CD1c-positive myeloid dendritic cell (primary cell): ENCODE data around the gene TREM1.
"Not testable (repeated sequence)": the region's sequence is repeated elsewhere in the genome, so short reads cannot be mapped to it uniquely, and the experiment has no call there.

Experiments used
- DNase-seq: peaks from one replicate; pipeline ENCODE4 v3.0.0-alpha.2; 2016; ENCODE audit errors: extremely low spot score

TREM1 gene

DNA sequence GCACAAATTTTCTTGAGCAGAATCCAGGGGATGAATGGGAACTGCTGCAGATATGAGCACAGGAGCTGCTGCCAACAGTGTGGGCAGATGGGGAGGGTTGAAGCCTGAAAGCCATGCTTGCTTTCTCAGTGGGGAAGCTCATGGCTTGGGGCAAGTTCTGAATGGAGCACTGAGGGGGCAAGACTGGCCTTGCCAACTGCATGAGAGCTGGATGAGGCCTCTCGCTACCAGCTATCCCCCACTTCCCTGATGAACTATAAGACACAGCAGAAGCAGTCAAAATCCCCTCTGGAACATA, 28.3 kb downstream of the TREM1 start:
- no peak for DNase-seq

- no peak for DNase-seq
Measured at GRCh38 chr6:41257369-41258195, 28.9 kb downstream of the TREM1 start.

- DNase-seq: no peak
Measured at GRCh38 chr6:41256383-41256782, 30.1 kb downstream of the TREM1 start.

GRCh38 chr6:41255638-41256246, 30.7 kb downstream of the TREM1 start:
- no peak for DNase-seq

DNA sequence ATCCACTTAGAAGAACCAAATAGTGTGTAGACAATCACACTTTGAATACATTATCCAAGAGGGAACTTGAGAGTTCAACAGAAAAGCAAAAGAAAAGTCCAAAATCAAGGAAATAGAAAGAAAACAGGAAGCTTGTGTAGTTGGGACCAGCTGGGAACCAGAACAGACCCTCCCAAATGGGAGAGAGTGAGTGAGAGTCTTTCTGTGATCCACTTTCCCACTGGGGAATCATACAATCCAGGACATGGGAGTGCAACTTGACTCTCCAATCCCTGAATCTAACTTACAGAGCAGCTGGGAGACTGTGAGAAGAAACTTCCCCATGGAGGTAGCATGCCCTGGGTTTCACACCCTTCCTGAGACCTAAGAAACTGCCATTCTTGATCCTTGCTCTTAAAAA, 31.4 kb downstream of the TREM1 start:
- DNase-seq: no peak

- peak; percentile 31 for DNase-seq
Measured at GRCh38 chr6:41252401-41253169, 33.9 kb downstream of the TREM1 start.

GRCh38 chr6:41247882-41248705, 38.4 kb downstream of the TREM1 start:
- no peak for DNase-seq

- no peak for DNase-seq
Measured at GRCh38 chr6:41247288-41247865, 39.1 kb downstream of the TREM1 start.

GRCh38 chr6:41246529-41246928, 40.0 kb downstream of the TREM1 start:
- DNase-seq: not testable (repeated sequence)

DNA sequence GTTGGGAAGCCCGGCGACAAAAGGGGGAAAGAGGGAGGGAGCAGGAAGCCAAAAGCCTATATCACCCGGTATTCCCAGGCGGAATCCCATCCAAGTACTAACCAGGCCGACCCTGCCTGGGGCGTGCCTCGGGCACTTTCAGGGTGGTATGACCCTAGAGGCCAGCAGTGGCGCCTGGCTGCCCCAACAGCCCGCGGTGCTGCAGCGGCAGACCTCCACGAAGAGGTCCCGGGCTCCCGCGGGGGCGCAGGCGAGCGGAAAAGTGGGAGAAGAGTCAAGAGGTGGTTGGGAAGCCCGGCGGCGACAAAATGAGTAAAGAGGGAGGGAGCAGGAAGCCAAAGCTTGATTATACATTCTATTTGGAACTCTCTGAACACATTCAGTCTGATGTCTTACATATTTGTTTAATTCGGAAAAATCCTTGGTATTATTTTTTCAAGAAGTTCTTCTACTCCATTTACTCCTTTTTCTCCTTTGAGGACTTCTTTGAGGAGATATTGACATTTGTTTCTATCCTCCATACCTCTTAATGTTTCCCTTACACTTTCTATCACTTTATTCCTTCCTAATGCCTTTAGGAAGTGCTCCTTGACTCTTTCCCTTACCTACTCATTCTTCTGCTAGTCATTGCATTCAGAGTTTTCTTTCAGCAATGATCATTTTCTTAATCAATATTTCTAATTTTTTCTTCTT, 46.9 kb downstream of the TREM1 start:
- no peak for DNase-seq

DNA sequence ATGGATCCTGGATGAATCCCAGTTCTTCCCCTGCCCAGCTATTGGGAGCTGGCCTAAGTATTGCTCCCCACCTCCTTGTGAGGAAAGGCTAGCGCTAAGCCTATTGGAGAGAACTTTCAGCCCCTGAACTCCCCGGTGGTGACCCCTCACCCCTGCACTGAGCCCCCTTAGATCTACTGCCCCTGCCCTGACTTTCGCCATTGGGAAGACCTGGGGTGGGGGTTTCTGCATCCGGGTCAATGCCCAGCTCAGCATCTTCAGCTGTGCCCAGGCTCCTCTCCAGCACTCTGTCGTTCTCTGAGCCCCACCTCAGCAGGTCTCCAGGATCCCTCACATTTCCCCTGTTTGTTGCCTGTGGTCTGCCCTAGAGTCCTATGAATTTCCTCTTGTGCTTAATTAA, 49.4 kb downstream of the TREM1 start:
- no peak for DNase-seq

DNA sequence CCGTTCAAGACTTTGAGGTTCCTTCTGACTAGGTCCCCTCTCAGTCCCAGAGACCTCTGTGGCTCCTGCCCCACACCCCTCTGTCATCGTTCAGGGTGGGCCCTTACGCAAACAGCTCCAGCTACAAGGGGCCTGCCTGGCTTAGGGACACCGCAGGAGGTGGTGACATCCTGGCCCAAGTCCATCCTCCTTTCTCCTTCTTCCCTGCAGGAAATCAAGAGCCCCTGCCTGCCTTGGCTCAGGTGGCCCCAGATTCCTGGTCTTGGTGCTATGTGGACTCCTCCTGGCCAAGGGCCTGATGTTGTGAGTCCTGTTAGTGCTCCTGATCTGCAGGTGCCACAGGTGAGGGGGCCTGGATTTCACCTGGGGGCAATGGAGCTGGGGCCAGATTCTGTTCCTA, 50.2 kb downstream of the TREM1 start:
- no peak for DNase-seq

DNA sequence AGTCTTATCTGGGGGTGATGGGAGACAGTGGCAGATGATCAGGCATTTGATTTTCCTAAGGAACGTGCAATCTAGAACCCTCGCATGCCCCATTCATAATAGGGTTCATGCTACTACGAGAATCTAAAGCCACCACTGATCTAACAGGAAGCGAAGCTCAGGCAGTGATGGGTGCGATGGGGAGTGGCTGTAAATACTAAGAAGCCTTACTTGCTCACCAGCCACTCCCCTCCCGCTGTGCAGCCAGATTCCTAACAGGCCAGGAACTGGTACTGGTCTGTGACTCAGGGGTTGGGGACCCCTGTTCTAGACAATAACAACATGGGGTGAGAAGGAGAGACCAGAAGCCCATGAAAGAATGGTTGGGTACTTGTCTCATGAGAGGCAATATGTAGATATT, 53.8 kb downstream of the TREM1 start:
- no peak for DNase-seq

- DNase-seq: no peak
Measured at GRCh38 chr6:41231246-41231645, 55.2 kb downstream of the TREM1 start.

DNA sequence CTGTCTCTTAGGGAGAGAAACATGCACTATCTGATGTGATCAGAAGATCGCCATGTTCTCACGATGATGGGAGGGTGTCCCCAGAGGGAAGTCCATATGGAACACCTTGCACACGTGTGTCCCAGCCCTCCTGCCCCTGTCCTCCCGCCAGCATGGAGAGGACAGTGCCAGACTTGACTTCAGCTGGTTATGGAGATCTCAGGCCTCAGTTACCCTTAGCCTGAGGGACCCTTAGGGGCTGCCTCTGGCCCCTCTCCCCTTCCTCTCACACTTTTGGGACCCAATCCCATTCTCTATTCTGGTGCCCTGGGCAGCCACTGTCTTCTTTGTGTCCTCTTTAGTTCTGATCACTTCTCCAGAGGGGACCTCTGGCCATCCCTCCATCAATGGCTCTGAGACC, 56.8 kb downstream of the TREM1 start:
- no peak for DNase-seq

DNA sequence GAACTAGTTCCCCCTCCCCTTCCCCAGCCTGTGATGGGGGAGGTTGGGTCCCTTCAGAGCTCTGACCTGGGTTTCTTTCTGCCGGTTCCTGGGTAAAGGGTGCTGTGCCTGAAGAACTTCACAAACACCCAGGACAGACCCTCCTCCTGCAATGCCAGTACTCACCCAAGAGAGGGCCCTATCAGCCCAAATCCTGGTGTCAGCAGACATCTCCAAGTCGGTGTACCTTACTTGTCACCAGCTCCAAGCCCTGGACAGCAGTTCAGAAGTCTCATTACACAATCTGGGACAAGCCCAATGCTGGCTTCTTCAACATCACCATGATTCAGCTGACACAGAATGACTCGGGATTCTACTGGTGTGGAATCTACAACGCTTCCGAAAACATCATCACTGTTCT, 57.9 kb downstream of the TREM1 start:
- DNase-seq: peak; percentile 62

DNA sequence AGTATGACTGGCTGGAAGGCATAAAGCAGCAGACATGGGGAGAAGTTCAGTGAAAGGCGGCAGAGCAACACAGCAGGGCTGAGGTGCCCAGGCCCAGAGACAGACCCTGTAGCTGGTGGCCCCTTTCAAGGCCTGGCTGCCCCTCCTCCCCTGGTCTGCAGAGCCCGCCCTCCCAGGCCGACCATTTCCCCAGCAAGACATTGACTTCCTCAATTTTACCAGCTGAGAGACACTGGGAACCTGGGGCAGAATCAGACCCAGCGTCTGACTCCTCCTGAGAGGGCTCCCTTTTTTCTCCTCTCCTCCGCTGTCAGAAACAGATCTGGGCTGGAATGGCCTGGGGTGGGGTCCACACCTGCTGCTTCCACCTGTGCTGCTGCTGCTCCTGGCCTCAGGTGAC, 58.4 kb downstream of the TREM1 start, which contains the start of gene TREML4:
Gene TREML4, plus strand, starts transcription at position 254 of the 400 bp plus-strand sequence. Its CDS starts 79 bp downstream, at position 333.
- peak; percentile 48 for DNase-seq

- no peak for DNase-seq
Measured at GRCh38 chr6:41226752-41227151, 59.7 kb downstream of the TREM1 start.

- DNase-seq: no peak
Measured at GRCh38 chr6:41224800-41225199, 61.7 kb downstream of the TREM1 start.
